GM23338 (cell line): ENCODE measurements around the gene ZBTB7C. TPM values are rescaled to one million over a fixed set of nuclear protein-coding genes. Genes with fewer than 3 reads are reported as not detected.

ENCODE experiments used
- ATAC-seq: fragments of 200-7000 bp; cut with Tn5 transposase; 3 replicates; pipeline ENCODE4 v1.9.1; 2020
- DNase-seq: peaks from one replicate; pipeline ENCODE4 v3.0.0-alpha.2; 2015; ENCODE audit warnings: low spot score
- H2AFZ ChIP-seq: fragments of 200-600 bp; sonication (generic); 2 replicates; pipeline ENCODE4 v1.8.0; 2016; ENCODE audit warnings: antibody characterized with exemption, mild to moderate bottlenecking, moderate library complexity
- H3F3A ChIP-seq: fragments of 200-600 bp; sonication (generic); replicated peaks from 2 replicates; pipeline ENCODE4 v1.8.0; 2017; ENCODE audit warnings: antibody characterized with exemption, mixed run types, low read depth
- H3K27ac ChIP-seq: fragments of 200-600 bp; sonication (generic); 2 replicates; pipeline ENCODE4 v1.6.1; 2016; ENCODE audit warnings: low read depth
- H3K27me3 ChIP-seq: fragments of 200-600 bp; sonication (generic); 2 replicates; pipeline ENCODE4 v1.8.0; 2016; ENCODE audit warnings: mild to moderate bottlenecking, mixed run types, moderate library complexity; ENCODE audit not compliant: insufficient read depth
- H3K36me3 ChIP-seq: fragments of 200-600 bp; sonication (generic); 2 replicates; pipeline ENCODE4 v1.8.0; 2016; ENCODE audit warnings: mild to moderate bottlenecking; ENCODE audit not compliant: insufficient read depth
- H3K4me1 ChIP-seq: fragments of 200-600 bp; sonication (generic); 2 replicates; pipeline ENCODE4 v1.8.0; 2016; ENCODE audit warnings: mild to moderate bottlenecking, moderate library complexity; ENCODE audit not compliant: insufficient read depth
- H3K4me2 ChIP-seq: fragments of 200-600 bp; sonication (generic); 2 replicates; pipeline ENCODE4 v1.7.1; 2017; ENCODE audit warnings: mixed run types
- H3K4me3 ChIP-seq: fragments of 200-600 bp; sonication (generic); 2 replicates; pipeline ENCODE4 v1.6.1; 2016; ENCODE audit warnings: mixed run types
- H3K79me2 ChIP-seq: fragments of 200-600 bp; sonication (generic); replicated peaks from 2 replicates; pipeline ENCODE4 v1.8.0; 2017; ENCODE audit warnings: mild to moderate bottlenecking; ENCODE audit not compliant: insufficient read depth
- H3K9me2 ChIP-seq: fragments of 200-600 bp; sonication (generic); 2 replicates; pipeline ENCODE4 v1.8.0; 2017; ENCODE audit not compliant: insufficient read depth
- H4K20me1 ChIP-seq: fragments of 200-600 bp; sonication (generic); replicated peaks from 2 replicates; pipeline ENCODE4 v1.8.0; 2017; ENCODE audit warnings: mild to moderate bottlenecking; ENCODE audit not compliant: insufficient read depth
- H3K27ac Mint-ChIP-seq: 2 replicates; pipeline ENCODE4 v1.8.0; 2020; ENCODE audit warnings: inconsistent platforms, mild to moderate bottlenecking, moderate library complexity, mixed read lengths
- H3K27me3 Mint-ChIP-seq: 3 replicates; pipeline ENCODE4 v1.8.0; 2022; ENCODE audit warnings: low read depth, mild to moderate bottlenecking, moderate library complexity, mixed read lengths, inconsistent platforms; ENCODE audit not compliant: insufficient read depth, poor library complexity
- H3K36me3 Mint-ChIP-seq: 3 replicates; pipeline ENCODE4 v1.8.0; 2021; ENCODE audit warnings: low read depth, mild to moderate bottlenecking, inconsistent platforms, moderate library complexity, mixed read lengths
- H3K4me1 Mint-ChIP-seq: 3 replicates; pipeline ENCODE4 v1.8.0; 2020; ENCODE audit warnings: mild to moderate bottlenecking, inconsistent platforms, mixed read lengths
- H3K4me3 Mint-ChIP-seq: 3 replicates; pipeline ENCODE4 v1.8.0; 2021; ENCODE audit warnings: moderate library complexity, mild to moderate bottlenecking, inconsistent platforms, mixed read lengths
- H3K9me3 Mint-ChIP-seq: 3 replicates; pipeline ENCODE4 v1.8.0; 2020; ENCODE audit warnings: moderate library complexity, mild to moderate bottlenecking, inconsistent platforms, mixed read lengths
- CREB1 ChIP-seq: fragments of 250-450 bp; sonication (Bioruptor Pico); IDR thresholded peaks from 2 replicates; pipeline ENCODE4 v1.5.0; 2020; ENCODE audit warnings: low read depth, mild to moderate bottlenecking, moderate library complexity
- CTCF ChIP-seq, 2 experiments: fragments of 200-600 bp in 1 of 2; sonication (generic) in 1 of 2; conservative IDR thresholded peaks; 2 replicates each; pipeline versions ENCODE4 v1.5.1 to v1.6.1; 2016 to 2017; ENCODE audit warnings: antibody characterized with exemption in 2 of 2, low read depth in 2 of 2, mild to moderate bottlenecking in 2 of 2, moderate library complexity in 1 of 2
- EZH2 ChIP-seq: fragments of 200-600 bp; sonication (generic); IDR thresholded peaks from one replicate; pipeline ENCODE4 v1.8.0; 2017; ENCODE audit warnings: antibody characterized with exemption, mild to moderate bottlenecking, low read depth; ENCODE audit not compliant: unreplicated experiment
- EZH2phosphoT487 ChIP-seq: fragments of 200-600 bp; sonication (generic); IDR thresholded peaks from one replicate; pipeline ENCODE4 v1.8.1; 2018; ENCODE audit warnings: antibody characterized with exemption; ENCODE audit not compliant: unreplicated experiment
- JUNB ChIP-seq: IDR thresholded peaks from one replicate; pipeline ENCODE4 v1.6.1; 2016; ENCODE audit warnings: antibody characterized with exemption; ENCODE audit not compliant: unreplicated experiment
- NANOG ChIP-seq: IDR thresholded peaks from 2 replicates; pipeline ENCODE4 v1.6.1; 2016; ENCODE audit warnings: antibody characterized with exemption, borderline replicate concordance
- POLR2AphosphoS5 ChIP-seq: IDR thresholded peaks from 2 replicates; pipeline ENCODE4 v1.6.1; 2016; ENCODE audit warnings: antibody characterized with exemption, low read depth
- REST ChIP-seq: IDR thresholded peaks from one replicate; pipeline ENCODE4 v1.6.1; 2018; ENCODE audit warnings: antibody characterized with exemption; ENCODE audit not compliant: unreplicated experiment
- STAT1 ChIP-seq: IDR thresholded peaks from one replicate; pipeline ENCODE4 v1.6.1; 2016; ENCODE audit warnings: antibody characterized with exemption; ENCODE audit not compliant: unreplicated experiment
- ZNF114 ChIP-seq: fragments of 250-450 bp; sonication (Bioruptor Pico); IDR thresholded peaks from 2 replicates; pipeline ENCODE4 v1.5.0; 2020; ENCODE audit warnings: mild to moderate bottlenecking, moderate library complexity
- ZNF462 ChIP-seq: fragments of 250-450 bp; sonication (Bioruptor Pico); IDR thresholded peaks from 2 replicates; pipeline ENCODE4 v1.5.0; 2020; ENCODE audit warnings: mild to moderate bottlenecking, moderate library complexity
- polyA plus RNA-seq: library from polyadenylated mRNA; unstranded; fragments of >200 nt; fragmentation: Nextera tagmentation; extraction: Ambion mirVana; gene quantifications from 2 replicates; pipeline ENCODE4 v1.2.1, GENCODE V29; 2016
- total RNA-seq: library from RNA; depleted of rRNA; stranded (reverse); fragments of >200 nt; shearing (Covaris generic); gene quantifications from 2 replicates; pipeline ENCODE4 v1.2.3, GENCODE V29; 2014

ZBTB7C gene
- total and polyA plus RNA-seq, 2 experiments from 2014 or later, result 0.03 to 0.14 TPM

GRCh38 chr18:48387300-48387699, 21.9 kb downstream of the ZBTB7C start:
- TF ChIP-seq CTCF (conservative IDR thresholded peaks at IDR 0.05; ENCODE audit: low read depth in 2 of 2) (no peak), CREB1 (CRISPR knock-in tag) (no peak), EZH2 (no peak), POLR2AphosphoS5 (no peak), JUNB (no peak), ZNF114 (CRISPR knock-in tag) (no peak), NANOG (no peak), STAT1 (no peak)
- Histone ChIP-seq H3K4me2 (no peak overlapping the region), H3K4me3 (no peak overlapping the region), H4K20me1 (no peaks in the 10 kb centered on the region; the same call in 1 of the 2 replicates), H3K4me1 (no peaks in the 10 kb centered on the region), H2AFZ (no peak overlapping the region), H3K79me2 (no peaks in the 10 kb centered on the region), H3F3A (no peaks in the 10 kb centered on the region), H3K27me3 (no peaks in the 10 kb centered on the region), H3K27ac (no peak overlapping the region), H3K9me2 (no peaks in the 10 kb centered on the region), H3K36me3 (no peaks in the 10 kb centered on the region)
- Mint-ChIP-seq H3K36me3 (no peaks in the 10 kb centered on the region), H3K4me3 (no peak overlapping the region), H3K9me3 (no peaks in the 10 kb centered on the region), H3K27ac (no peak overlapping the region), H3K27me3 (peaks cover 7% of the 10 kb centered on the region), H3K4me1 (no peaks in the 10 kb centered on the region)
- no peak for ATAC-seq
- no peak for DNase-seq

GRCh38 chr18:48385596-48385995, 23.6 kb downstream of the ZBTB7C start:
- no peak for DNase-seq
- no peak overlapping the region for H3K27ac Mint-ChIP-seq
- ATAC-seq, result no peak
- no peaks in the 10 kb centered on the region; the same call in 1 of the 2 replicates for H4K20me1 ChIP-seq
- no peaks in the 10 kb centered on the region for H3F3A ChIP-seq
- TF ChIP-seq ZNF462 (no peak), POLR2AphosphoS5 (no peak), CREB1 (CRISPR knock-in tag) (no peak), EZH2phosphoT487 (no peak), REST (no peak)
- H3K4me3 ChIP-seq, result no peak overlapping the region
- no peaks in the 10 kb centered on the region for H3K4me1 ChIP-seq
- H3K36me3 ChIP-seq, result no peaks in the 10 kb centered on the region
- H3K27me3 ChIP-seq, result no peaks in the 10 kb centered on the region
- no peaks in the 10 kb centered on the region for H3K36me3 Mint-ChIP-seq
- H3K27ac ChIP-seq, result no peak overlapping the region
- H3K27me3 Mint-ChIP-seq, result peaks cover 4% of the 10 kb centered on the region
- H3K9me2 ChIP-seq, result no peaks in the 10 kb centered on the region
- H3K4me1 Mint-ChIP-seq, result no peaks in the 10 kb centered on the region
- no peaks in the 10 kb centered on the region for H3K9me3 Mint-ChIP-seq
- peak overlapping the region; percentile 14; the same call in 1 of the 2 replicates for H2AFZ ChIP-seq
- H3K79me2 ChIP-seq, result no peaks in the 10 kb centered on the region
- H3K4me2 ChIP-seq, result no peak overlapping the region
- H3K4me3 Mint-ChIP-seq, result no peak overlapping the region
